ENCODE results near the gene IGLL5. TPM values are rescaled to one million over a fixed set of nuclear protein-coding genes. Genes with fewer than 3 reads are reported as not detected.

Gene IGLL5
- total RNA-seq, 1 donor from 2014 or later, result not detected

- FAIRE-seq, result no peak
- H3K36me3 Mint-ChIP-seq (ENCODE audit: low read depth, unreplicated experiment), result no peaks in the 10 kb centered on the region
- Histone ChIP-seq H3K4me2 (ENCODE audit: low read length) (no peak overlapping the region), H4K20me1 (ENCODE audit: insufficient read depth, low read length) (no peaks in the 10 kb centered on the region), H3K9me3 (ENCODE audit: insufficient read depth, low read depth, low read length) (no peaks in the 10 kb centered on the region), H3K79me2 (ENCODE audit: insufficient read depth, low read length) (no peaks in the 10 kb centered on the region), H2AFZ (ENCODE audit: low read depth, low read length) (no peak overlapping the region), H3K4me1 (ENCODE audit: insufficient read depth, low read length) (no peaks in the 10 kb centered on the region), H3K9ac (ENCODE audit: low read length) (no peak overlapping the region), H3K36me3 (ENCODE audit: insufficient read depth, low read length) (no peaks in the 10 kb centered on the region), H3K27me3 (ENCODE audit: insufficient read depth, low read length) (no peaks in the 10 kb centered on the region), H3K4me3 (ENCODE audit: insufficient read depth, low read depth, low read length) (no peak overlapping the region), H3K27ac (ENCODE audit: low read depth, low read length) (no peak overlapping the region)
- peaks cover 3% of the 10 kb centered on the region for H3K4me1 Mint-ChIP-seq (ENCODE audit: low read depth, unreplicated experiment)
- peak; percentile 84 for TF ChIP-seq CTCF (IDR thresholded peaks at IDR 0.05; ENCODE audit: insufficient read depth, low read depth, low read length)
- TF ChIP-seq EZH2 (IDR thresholded peaks at IDR 0.05; ENCODE audit: insufficient read depth, low read length), result no peak
- H3K4me3 Mint-ChIP-seq (ENCODE audit: unreplicated experiment), result no peak overlapping the region
- DNase-seq (ENCODE audit: low read depth), result peak; percentile 14
- no peaks in the 10 kb centered on the region for H3K9me3 Mint-ChIP-seq (ENCODE audit: unreplicated experiment)
- H3K27me3 Mint-ChIP-seq (ENCODE audit: low read depth, unreplicated experiment), result peaks cover 36% of the 10 kb centered on the region
- no peak overlapping the region for H3K27ac Mint-ChIP-seq (ENCODE audit: unreplicated experiment)
Observed at GRCh38 chr22:22942511-22943329, 55.1 kb downstream of the IGLL5 start.

GRCh38 chr22:22943521-22944267 lies 56.1 kb downstream of the IGLL5 start:
- H3K27ac Mint-ChIP-seq (ENCODE audit: unreplicated experiment), result no peak overlapping the region
- Histone ChIP-seq H4K20me1 (ENCODE audit: insufficient read depth, low read length) (no peaks in the 10 kb centered on the region), H3K36me3 (ENCODE audit: insufficient read depth, low read length) (no peaks in the 10 kb centered on the region), H3K4me1 (ENCODE audit: insufficient read depth, low read length) (no peaks in the 10 kb centered on the region), H3K79me2 (ENCODE audit: insufficient read depth, low read length) (no peaks in the 10 kb centered on the region), H3K27ac (ENCODE audit: low read depth, low read length) (no peak overlapping the region), H3K4me3 (ENCODE audit: insufficient read depth, low read depth, low read length) (no peak overlapping the region), H3K9ac (ENCODE audit: low read length) (no peak overlapping the region), H3K27me3 (ENCODE audit: insufficient read depth, low read length) (no peaks in the 10 kb centered on the region), H3K4me2 (ENCODE audit: low read length) (no peak overlapping the region), H2AFZ (ENCODE audit: low read depth, low read length) (no peak overlapping the region), H3K9me3 (ENCODE audit: insufficient read depth, low read depth, low read length) (no peaks in the 10 kb centered on the region)
- FAIRE-seq (no peak), DNase-seq (ENCODE audit: low read depth) (no peak)
- no peak overlapping the region for H3K4me3 Mint-ChIP-seq (ENCODE audit: unreplicated experiment)
- no peaks in the 10 kb centered on the region for H3K36me3 Mint-ChIP-seq (ENCODE audit: low read depth, unreplicated experiment)
- TF ChIP-seq EZH2 (IDR thresholded peaks at IDR 0.05; ENCODE audit: insufficient read depth, low read length) (no peak), CTCF (IDR thresholded peaks at IDR 0.05; ENCODE audit: insufficient read depth, low read depth, low read length) (no peak)
- peaks cover 34% of the 10 kb centered on the region for H3K27me3 Mint-ChIP-seq (ENCODE audit: low read depth, unreplicated experiment)
- no peaks in the 10 kb centered on the region for H3K9me3 Mint-ChIP-seq (ENCODE audit: unreplicated experiment)
- H3K4me1 Mint-ChIP-seq (ENCODE audit: low read depth, unreplicated experiment), result peaks cover 6% of the 10 kb centered on the region
